Lower lobe of right lung (tissue), 2 donors: ENCODE measurements around the gene PPP1R9A. TPM values are rescaled to one million over a fixed set of nuclear protein-coding genes. Genes with fewer than 3 reads are reported as not detected.

Experiments used
- ATAC-seq, 2 donors: fragments of 200-7000 bp; cut with Tn5 transposase; one replicate each; pipeline ENCODE4 v1.9.1; 2020 to 2022; ENCODE audit warnings: mild to moderate bottlenecking in 2 of 2, moderate library complexity in 2 of 2
- DNase-seq: peaks from one replicate; pipeline ENCODE4 v3.0.0-alpha.2; 2020
- H3K27ac ChIP-seq: fragments of 200-600 bp; one replicate; pipeline ENCODE4 v1.8.0; 2022
- H3K27me3 ChIP-seq: fragments of 200-600 bp; one replicate; pipeline ENCODE4 v1.8.0; 2022; ENCODE audit warnings: low read depth
- H3K36me3 ChIP-seq: fragments of 200-600 bp; one replicate; pipeline ENCODE4 v1.8.0; 2022; ENCODE audit warnings: mild to moderate bottlenecking
- H3K4me1 ChIP-seq: fragments of 200-600 bp; one replicate; pipeline ENCODE4 v1.8.0; 2022
- H3K4me3 ChIP-seq: fragments of 200-600 bp; one replicate; pipeline ENCODE4 v1.8.0; 2022; ENCODE audit warnings: mild to moderate bottlenecking
- H3K9me3 ChIP-seq: fragments of 200-600 bp; one replicate; pipeline ENCODE4 v1.8.0; 2022
- intact Hi-C: fragments of 100-400 bp; cut with DNase I; formaldehyde crosslinking; loops from one replicate; pipeline ENCODE4 v1.11.0; 2022
- total RNA-seq: library from RNA; stranded (reverse); fragmentation: NEBNext Ultra II Directional; extraction: Animal tissue kit (Norgen Biotek cat#: 25700); gene quantifications from one replicate; pipeline ENCODE4 v1.2.1, GENCODE V29; 2021
- TF ChIP-seq, protein P1 (sequence below): fragments of 200-600 bp; IDR thresholded peaks from one replicate; pipeline ENCODE4 v1.8.0; 2022; ENCODE audit warnings: antibody characterized with exemption, mild to moderate bottlenecking
- donor health status: DM: no; HTN: yes; CAD: no; lungs with severe emphysema.

PPP1R9A gene
- total RNA-seq, 1 donor from 2014 or later: 28.9 TPM

- intact Hi-C loops: no loop called here
- TF ChIP-seq, protein P1, sequence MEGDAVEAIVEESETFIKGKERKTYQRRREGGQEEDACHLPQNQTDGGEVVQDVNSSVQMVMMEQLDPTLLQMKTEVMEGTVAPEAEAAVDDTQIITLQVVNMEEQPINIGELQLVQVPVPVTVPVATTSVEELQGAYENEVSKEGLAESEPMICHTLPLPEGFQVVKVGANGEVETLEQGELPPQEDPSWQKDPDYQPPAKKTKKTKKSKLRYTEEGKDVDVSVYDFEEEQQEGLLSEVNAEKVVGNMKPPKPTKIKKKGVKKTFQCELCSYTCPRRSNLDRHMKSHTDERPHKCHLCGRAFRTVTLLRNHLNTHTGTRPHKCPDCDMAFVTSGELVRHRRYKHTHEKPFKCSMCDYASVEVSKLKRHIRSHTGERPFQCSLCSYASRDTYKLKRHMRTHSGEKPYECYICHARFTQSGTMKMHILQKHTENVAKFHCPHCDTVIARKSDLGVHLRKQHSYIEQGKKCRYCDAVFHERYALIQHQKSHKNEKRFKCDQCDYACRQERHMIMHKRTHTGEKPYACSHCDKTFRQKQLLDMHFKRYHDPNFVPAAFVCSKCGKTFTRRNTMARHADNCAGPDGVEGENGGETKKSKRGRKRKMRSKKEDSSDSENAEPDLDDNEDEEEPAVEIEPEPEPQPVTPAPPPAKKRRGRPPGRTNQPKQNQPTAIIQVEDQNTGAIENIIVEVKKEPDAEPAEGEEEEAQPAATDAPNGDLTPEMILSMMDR: no peak
- Histone ChIP-seq H3K36me3 (no peaks in the 10 kb centered on the region), H3K27ac (no peak overlapping the region), H3K27me3 (no peaks in the 10 kb centered on the region), H3K9me3 (no peaks in the 10 kb centered on the region), H3K4me3 (no peak overlapping the region), H3K4me1 (no peaks in the 10 kb centered on the region)
- DNase-seq (no peak), ATAC-seq (no peak)
Observed at GRCh38 chr7:95316588-95316987, 409.2 kb downstream of the PPP1R9A start.

- H3K36me3 ChIP-seq: no peaks in the 10 kb centered on the region
- no peak for ATAC-seq
- intact Hi-C loops: no loop called here
- no peak overlapping the region for H3K4me3 ChIP-seq
- TF ChIP-seq, protein P1: no peak
- no peaks in the 10 kb centered on the region for H3K27me3 ChIP-seq
- no peaks in the 10 kb centered on the region for H3K4me1 ChIP-seq
- H3K9me3 ChIP-seq: no peaks in the 10 kb centered on the region
- no peak for DNase-seq
- H3K27ac ChIP-seq: no peak overlapping the region
Observed at GRCh38 chr7:95317546-95317945, 410.2 kb downstream of the PPP1R9A start.

GRCh38 chr7:95317966-95318365 lies 410.6 kb downstream of the PPP1R9A start:
- Histone ChIP-seq H3K9me3 (no peaks in the 10 kb centered on the region), H3K27me3 (no peaks in the 10 kb centered on the region), H3K27ac (no peak overlapping the region), H3K36me3 (no peaks in the 10 kb centered on the region), H3K4me1 (no peaks in the 10 kb centered on the region), H3K4me3 (no peak overlapping the region)
- DNase-seq (no peak), ATAC-seq (no peak)
- intact Hi-C loops: no loop called here
- TF ChIP-seq, protein P1: no peak

- Histone ChIP-seq H3K36me3 (no peaks in the 10 kb centered on the region), H3K4me3 (no peak overlapping the region), H3K27me3 (no peaks in the 10 kb centered on the region), H3K27ac (no peak overlapping the region), H3K9me3 (no peaks in the 10 kb centered on the region), H3K4me1 (no peaks in the 10 kb centered on the region)
- no peak for DNase-seq
- TF ChIP-seq, protein P1: no peak
- no peak for ATAC-seq
- intact Hi-C loops: no loop called here
Observed at GRCh38 chr7:95318501-95319100, 411.2 kb downstream of the PPP1R9A start.

- ATAC-seq (no peak), DNase-seq (no peak)
- no peaks in the 10 kb centered on the region for H3K4me1 ChIP-seq
- H3K9me3 ChIP-seq: no peaks in the 10 kb centered on the region
- H3K27ac ChIP-seq: no peak overlapping the region
- no peaks in the 10 kb centered on the region for H3K36me3 ChIP-seq
- TF ChIP-seq, protein P1: no peak
- no peak overlapping the region for H3K4me3 ChIP-seq
- peaks cover 3% of the 10 kb centered on the region for H3K27me3 ChIP-seq
- intact Hi-C loops: no loop called here
Observed at GRCh38 chr7:95319570-95319969, 412.2 kb downstream of the PPP1R9A start.

- TF ChIP-seq, protein P1: no peak
- no peak for ATAC-seq
Observed at GRCh38 chr7:95320651-95321050, 413.3 kb downstream of the PPP1R9A start.

More at GRCh38 chr7:95320651-95321050, 413.3 kb downstream of the PPP1R9A start:
- H3K4me1 ChIP-seq: no peaks in the 10 kb centered on the region
- H3K4me3 ChIP-seq: no peak overlapping the region
- intact Hi-C loops: no loop called here
- H3K36me3 ChIP-seq: no peaks in the 10 kb centered on the region
- no peaks in the 10 kb centered on the region for H3K9me3 ChIP-seq
- peaks cover 4% of the 10 kb centered on the region for H3K27me3 ChIP-seq
- no peak overlapping the region for H3K27ac ChIP-seq
- DNase-seq: no peak
